ENCODE measurements around the gene ADGRB2. TPM values are rescaled to one million over a fixed set of nuclear protein-coding genes. Genes with fewer than 3 reads are reported as not detected.

Gene ADGRB2
- total RNA-seq, 4 donors from 2014 or later: 0.82 to 5.1 (median 3.9) TPM

DNA sequence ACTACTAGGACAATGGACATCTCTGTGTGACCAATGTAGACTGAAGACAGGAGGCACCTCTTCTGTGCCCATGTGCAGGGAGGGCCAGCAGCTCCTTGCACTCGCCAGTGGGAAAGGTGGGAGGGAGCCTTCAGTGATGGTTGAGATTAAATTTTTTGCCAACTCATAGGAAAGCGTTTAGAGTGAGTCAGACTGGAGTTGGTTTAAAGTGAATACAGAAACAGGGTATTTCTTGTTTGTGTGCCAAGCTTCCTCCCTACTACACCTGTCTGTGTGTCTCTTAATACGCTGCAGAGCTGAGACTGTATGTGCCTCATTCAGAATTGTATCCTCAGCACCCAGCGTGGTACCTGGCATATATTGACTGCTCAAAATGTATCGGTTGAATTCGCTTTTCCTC, 46.8 kb downstream of the ADGRB2 start:
- TF ChIP-seq, protein P1, sequence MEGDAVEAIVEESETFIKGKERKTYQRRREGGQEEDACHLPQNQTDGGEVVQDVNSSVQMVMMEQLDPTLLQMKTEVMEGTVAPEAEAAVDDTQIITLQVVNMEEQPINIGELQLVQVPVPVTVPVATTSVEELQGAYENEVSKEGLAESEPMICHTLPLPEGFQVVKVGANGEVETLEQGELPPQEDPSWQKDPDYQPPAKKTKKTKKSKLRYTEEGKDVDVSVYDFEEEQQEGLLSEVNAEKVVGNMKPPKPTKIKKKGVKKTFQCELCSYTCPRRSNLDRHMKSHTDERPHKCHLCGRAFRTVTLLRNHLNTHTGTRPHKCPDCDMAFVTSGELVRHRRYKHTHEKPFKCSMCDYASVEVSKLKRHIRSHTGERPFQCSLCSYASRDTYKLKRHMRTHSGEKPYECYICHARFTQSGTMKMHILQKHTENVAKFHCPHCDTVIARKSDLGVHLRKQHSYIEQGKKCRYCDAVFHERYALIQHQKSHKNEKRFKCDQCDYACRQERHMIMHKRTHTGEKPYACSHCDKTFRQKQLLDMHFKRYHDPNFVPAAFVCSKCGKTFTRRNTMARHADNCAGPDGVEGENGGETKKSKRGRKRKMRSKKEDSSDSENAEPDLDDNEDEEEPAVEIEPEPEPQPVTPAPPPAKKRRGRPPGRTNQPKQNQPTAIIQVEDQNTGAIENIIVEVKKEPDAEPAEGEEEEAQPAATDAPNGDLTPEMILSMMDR (IDR thresholded peaks at IDR 0.05; ENCODE audit: low read depth): no peak

DNA sequence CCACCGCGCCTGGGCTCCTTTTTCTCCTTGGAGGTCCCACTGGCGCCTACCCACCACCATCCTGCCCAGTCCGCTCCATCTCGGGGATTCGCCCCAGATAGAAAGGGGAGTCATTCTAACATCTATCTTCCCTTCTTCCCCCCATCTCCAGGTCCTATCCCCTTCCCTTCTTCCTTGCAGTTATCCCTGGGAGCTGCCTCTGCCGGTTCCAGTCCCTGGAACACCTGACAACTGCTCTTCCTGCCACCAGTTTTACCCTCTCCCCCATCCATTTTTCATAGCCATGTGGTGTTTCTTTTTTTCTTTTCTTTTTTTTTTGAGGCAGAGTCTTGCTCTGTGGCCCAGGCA, 48.3 kb downstream of the ADGRB2 start:
- TF ChIP-seq, protein P1 (IDR thresholded peaks at IDR 0.05; ENCODE audit: low read depth): no peak

DNA sequence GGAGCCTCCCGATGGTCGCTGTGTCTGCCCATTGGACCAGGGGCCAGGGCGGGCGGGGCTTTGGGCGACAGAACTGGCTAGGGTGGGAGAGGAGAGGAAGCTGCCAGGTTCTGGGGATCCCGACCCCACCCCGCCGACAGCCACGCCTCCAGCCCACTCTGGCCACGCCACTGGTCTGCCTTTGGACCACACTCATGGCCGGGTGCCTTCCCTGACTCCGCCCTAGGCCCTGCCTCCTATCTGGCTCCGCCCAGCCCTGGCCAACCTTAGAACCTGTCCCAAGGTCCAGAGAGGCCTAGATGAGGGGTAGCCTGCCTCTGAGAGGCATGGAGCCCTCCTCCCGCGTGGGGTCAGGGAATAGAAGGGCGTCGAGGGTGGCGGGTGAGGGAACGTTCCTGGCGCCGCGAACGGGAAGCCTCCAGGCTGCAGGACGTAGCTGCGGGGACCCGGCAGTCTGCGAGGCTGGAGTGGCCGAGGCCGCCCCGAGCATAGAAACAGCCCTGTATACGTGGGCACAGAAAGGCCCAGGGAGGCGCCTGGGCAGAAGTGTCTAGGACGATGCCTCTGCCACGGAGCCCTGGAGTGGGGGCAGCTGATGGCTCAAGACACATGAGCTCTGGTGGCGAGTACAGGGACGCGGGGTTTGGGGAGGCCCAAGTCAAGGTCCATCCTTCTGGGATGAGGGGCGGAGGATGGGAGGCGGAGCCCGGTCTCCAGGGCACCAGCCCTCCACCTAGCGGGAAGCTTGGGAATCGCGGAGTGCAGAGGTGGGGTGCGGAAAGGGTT, 48.9 kb downstream of the ADGRB2 start:
- TF ChIP-seq, protein P1 (IDR thresholded peaks at IDR 0.05; ENCODE audit: low read depth): no peak

DNA sequence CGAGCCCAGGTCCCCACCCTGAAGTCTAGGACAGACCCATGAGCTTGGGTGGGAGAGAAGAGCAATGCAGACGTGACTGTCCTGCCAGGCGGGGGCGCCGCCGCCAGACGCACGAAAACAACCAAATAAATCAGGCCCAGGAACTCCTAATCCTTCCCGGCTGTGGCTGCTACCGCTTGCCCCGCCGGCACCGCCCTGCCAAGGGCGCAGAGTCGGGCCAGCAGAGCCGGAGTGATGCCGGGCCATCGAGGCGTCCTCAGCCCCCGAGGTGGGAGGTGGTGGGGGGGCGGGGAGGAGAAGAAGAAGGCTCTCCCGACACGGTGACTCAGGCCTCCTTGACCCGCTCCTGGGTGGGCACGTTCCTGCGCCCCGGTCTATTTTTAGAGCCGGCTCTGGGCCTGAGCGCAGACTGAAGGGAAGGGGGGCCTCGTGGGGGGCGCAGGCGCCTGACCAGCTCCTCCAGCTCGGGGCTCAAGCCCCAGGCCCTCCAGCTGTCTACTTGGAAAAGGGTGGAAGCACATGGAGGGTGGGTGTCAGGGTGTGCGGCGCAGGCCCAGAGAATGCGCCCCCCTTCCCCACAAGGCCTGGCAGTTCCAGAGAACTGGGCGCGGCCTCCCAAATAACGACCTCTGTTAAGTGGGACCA, 49.6 kb downstream of the ADGRB2 start:
- TF ChIP-seq, protein P1 (IDR thresholded peaks at IDR 0.05; ENCODE audit: low read depth): no peak

DNA sequence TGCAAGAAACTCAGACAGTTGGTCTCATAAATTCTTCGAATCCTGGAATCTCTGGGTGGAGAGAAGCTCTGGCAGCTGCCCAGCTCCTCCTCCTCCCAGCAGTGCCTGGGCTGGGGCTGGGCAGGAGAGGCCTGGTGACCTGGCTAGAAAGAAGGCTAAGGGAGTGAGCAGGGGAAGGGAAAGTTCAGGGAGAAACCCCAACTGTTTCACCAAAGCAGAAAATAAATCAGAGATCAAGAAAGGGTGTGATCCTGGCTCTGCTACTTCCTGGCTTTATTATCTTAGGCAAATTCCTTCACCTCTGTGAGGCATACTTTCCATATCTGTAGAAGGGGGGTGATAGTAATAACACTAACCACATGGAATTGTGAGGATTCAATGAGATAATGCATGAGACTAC, 51.5 kb downstream of the ADGRB2 start:
- TF ChIP-seq, protein P1 (IDR thresholded peaks at IDR 0.05; ENCODE audit: low read depth): no peak

DNA sequence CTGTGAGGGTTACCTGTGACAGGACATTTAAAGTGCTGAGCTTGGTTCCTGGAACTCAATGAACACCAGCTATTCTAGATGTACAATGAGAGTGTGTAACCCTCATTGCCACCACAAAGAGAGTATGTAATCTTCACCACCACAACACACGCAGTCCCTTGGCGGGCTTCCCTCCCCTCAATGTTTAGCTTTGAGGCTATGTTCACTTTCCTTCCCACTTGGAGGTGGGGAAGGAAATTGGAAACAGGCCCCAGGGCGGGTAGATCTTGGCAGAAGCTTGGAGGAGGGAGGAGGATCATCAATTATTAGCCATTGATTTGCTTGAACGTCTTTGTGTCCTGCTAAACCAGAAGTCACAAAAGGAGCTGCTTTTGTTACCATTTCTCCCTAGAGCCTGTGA, 52.1 kb downstream of the ADGRB2 start:
- TF ChIP-seq, protein P1 (IDR thresholded peaks at IDR 0.05; ENCODE audit: low read depth): no peak

DNA sequence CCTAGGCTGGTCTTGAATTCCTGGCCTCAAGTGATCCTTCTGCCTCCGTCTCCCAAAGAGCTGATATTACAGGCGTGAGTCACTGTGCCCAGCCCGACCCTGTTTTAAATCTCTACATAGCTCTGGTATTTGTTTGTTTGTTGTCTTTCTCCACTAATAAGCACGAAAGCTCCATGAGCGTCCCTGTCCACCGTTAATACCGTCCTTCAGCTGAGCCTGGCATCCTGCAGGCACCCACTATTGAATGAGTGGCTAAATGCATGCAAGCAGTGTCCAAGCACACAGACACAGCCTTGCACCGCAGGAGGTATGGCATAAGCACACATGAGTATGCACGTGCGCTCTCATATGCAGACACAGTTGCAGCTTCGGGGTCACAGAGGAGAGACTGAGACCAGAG, 55.8 kb downstream of the ADGRB2 start:
- TF ChIP-seq, protein P1 (IDR thresholded peaks at IDR 0.05; ENCODE audit: low read depth): no peak
